CD4-positive, alpha-beta T cell treated with Interleukin-1 beta for 1 hour (primary cell): ENCODE results near the gene MDM2.
"Not testable (repeated sequence)": the region's sequence is repeated elsewhere in the genome, so short reads cannot be mapped to it uniquely, and the experiment has no call there.

Source experiments
- DNase-seq, 2 donors: peaks; one replicate each; pipeline ENCODE4 v3.0.0-alpha.2; 2020 to 2022

Gene MDM2

DNA sequence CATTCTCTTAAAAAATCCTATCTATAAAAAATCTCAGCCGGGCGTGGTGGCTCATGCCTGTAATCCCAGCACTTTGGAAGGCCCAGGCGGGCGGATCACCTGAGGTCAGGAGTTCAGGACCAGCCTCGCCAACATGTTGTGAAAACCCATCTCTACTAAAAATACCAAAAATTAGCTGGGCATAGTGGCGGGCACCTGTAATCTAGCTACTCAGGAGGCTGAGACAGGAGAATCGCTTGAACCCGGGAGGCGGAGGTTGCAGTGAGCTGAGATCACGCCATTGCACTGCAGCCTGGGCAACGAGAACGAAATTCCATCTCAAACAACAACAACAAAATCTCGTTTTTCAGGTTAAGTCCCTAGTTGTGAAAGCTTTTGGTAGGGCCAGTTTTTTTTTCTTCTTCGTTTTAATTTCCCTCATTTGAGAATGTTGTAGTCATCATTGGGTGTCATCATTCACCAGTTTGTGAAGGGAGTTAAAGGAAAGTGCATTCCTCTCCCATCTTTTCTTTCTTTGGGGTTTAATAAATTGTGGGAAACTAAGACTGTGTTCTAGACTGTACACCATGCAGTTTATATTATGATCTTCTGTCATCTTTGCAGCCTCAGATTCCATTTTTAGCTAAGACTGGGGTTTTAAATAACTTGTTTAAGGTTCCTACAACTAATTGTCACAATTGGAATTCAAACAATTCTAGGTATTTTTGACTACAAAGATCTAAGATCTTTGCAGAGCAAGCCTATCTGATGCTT is 23.9 kb downstream of the MDM2 start:
- DNase-seq = no peak

DNA sequence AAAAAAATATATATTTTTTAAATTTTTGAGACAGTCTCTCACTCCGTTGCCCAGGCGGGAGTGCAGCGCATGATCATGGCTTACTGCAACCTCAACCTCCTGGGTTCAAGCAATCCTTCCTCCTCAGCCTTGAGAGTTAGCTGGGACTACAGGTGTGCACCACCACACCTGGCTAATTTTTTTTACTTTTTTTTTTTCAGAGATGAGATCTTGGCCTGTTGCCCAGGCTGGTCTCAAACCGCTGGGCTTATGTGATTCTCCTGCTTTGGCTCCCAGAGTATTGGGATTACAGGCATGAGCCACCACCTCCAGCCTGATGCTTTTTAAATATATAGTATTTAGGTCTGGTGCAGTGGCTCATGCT is 24.5 kb downstream of the MDM2 start:
- no peak for DNase-seq

- DNase-seq = no peak
Observed at GRCh38 chr12:68833508-68833907, 25.5 kb downstream of the MDM2 start.

DNA sequence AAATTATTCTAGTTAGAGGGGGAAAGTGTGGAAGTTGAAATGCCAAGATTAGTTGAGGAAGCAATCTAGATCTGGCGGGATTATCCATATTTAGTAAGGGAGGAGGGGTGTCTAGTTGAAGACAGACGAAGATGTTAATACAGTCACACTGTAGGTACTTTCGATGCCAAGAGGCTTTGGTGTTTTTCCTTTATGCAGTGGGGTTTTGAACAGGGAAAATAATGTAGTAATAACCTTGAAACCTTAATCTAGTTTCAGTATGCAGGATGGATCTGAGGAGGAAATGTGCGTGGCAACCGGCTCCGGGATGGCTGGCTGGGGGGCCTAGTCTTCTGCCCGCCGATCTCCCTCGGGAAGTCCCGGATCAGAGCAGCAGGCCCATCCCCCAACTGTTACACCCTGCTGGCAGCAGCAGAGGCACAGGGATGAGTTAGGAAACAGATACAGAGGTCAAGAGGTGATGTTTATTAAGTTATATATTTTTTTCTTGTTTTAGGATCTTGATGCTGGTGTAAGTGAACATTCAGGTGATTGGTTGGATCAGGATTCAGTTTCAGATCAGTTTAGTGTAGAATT is 27.4 kb downstream of the MDM2 start:
- DNase-seq = no peak

GRCh38 chr12:68837215-68837614 is 29.2 kb downstream of the MDM2 start:
- DNase-seq = no peak

- DNase-seq = no peak
Observed at GRCh38 chr12:68838046-68838886, 30.3 kb downstream of the MDM2 start.

DNA sequence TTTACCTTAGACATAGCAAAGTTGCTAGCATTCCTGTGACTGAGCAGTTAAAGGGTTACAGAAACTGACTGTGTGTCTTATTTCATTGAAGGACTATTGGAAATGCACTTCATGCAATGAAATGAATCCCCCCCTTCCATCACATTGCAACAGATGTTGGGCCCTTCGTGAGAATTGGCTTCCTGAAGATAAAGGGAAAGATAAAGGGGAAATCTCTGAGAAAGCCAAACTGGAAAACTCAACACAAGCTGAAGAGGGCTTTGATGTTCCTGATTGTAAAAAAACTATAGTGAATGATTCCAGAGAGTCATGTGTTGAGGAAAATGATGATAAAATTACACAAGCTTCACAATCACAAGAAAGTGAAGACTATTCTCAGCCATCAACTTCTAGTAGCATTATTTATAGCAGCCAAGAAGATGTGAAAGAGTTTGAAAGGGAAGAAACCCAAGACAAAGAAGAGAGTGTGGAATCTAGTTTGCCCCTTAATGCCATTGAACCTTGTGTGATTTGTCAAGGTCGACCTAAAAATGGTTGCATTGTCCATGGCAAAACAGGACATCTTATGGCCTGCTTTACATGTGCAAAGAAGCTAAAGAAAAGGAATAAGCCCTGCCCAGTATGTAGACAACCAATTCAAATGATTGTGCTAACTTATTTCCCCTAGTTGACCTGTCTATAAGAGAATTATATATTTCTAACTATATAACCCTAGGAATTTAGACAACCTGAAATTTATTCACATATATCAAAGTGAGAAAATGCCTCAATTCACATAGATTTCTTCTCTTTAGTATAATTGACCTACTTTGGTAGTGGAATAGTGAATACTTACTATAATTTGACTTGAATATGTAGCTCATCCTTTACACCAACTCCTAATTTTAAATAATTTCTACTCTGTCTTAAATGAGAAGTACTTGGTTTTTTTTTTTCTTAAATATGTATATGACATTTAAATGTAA is 31.5 kb downstream of the MDM2 start:
- no peak for DNase-seq

- DNase-seq = not testable (repeated sequence)
Observed at GRCh38 chr12:68841175-68841574, 33.2 kb downstream of the MDM2 start.

DNA sequence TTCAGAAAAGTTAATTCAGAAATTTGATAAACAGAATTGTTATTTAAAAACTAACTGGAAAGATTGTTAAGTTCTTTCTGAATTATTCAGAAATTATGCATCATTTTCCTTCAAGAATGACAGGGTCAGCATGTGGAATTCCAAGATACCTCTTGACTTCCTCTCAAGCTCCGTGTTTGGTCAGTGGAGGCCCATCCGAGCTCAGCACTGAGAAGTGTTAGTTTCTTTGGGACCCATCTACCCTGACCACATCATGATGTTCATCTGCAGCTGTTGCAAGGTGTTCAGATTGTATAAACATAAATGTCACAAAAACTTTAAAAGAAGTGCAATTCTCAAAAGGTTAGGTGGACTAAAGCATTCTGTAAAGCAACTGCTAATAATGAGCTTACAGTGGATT is 33.7 kb downstream of the MDM2 start:
- DNase-seq = no peak

GRCh38 chr12:68842123-68842522 is 34.1 kb downstream of the MDM2 start:
- DNase-seq = no peak

DNA sequence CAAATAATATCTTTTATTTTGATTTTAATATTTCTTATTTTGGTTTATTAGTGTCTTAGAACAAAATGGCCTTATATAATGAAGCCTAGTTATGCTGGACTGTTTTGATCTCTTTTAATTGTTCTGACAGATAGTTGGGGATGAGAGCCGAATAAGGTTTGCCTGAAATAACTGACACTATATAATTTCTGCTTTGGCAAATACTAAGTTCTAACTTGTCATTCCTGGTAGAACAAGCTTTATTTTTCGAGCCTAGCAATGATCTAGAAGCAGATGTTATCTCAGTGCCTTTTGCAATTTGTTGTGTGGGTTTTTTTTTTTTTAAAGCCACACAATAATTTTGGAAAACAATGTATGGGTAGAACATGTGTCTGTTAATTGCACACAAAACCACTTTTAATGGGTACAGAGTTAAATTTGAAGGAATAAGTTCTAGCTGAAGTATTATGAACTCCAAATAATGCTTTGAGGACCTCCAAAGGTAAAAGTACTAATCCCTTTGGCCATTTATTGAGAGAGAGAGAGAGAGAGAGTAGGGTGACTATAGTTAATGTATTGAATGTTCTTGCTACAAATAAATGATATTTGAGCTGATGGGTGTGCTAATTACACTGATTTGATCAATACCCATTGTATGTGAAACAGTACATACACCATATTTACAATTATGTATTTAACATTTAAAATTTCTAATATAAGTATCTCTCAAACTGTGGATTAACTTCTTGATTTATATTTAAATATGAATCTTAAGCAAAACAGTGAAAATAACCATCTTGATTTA is 35.0 kb downstream of the MDM2 start:
- no peak for DNase-seq

DNA sequence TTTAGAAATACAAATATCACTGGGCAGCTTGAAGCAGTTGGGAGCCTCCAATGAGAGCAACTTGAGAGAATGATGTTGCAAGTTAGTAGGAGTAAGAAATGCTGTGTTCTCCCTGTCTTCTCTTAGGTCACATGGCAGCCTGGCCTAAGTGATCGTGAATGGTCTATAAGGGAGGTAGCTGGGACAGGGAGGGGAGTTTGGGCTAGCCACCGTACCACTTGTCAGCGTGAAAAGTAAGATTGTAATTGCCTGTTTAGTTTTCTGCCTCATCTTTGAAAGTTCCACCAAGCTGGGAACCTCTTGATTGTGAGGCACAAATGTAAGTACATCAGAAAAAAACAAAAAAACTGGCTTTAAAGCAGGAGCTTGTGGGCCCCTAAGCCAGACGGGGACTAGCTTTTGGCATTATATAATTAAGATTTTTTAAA is 36.4 kb downstream of the MDM2 start:
- DNase-seq = no peak

DNA sequence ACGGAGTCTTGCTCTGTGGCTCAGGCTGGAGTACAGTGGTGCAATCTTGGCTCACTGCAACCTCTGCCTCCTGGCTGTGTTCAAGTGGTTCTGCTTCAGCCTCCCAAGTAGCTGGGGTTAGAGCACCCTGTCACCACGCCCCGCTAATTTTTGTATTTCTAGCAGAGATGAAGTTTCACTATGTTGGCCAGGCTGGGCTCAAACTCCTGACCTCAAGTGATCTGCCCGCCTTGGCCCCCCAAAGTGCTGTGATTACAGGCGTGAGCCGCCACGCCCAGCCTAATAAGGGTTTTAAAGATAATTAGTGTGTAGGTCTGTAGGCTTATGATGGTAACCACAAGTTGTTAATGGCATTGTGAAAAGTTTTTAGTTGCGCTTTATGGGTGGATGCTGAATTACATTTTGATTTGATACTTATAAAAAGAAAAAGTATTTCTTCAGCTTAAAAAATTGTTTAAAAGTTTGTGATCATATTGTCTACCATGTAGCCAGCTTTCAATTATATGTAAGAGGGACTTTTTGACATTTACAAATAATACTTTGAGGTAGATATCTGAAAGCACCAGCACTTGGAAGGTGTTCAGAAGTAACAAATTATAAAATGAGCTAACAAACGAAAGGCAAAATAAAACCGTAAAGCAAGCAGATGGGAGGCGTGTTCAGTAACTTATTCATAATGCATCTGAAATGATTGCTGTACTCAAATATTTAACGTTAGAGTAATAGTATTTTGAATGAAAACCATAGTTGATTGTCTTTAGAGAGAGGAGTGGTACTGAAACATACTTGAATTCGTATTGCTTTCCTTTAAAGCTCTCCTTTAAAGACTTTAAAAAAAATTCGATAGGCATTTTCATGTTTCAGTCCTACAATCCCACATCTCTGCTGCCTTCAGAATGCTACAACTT is 37.1 kb downstream of the MDM2 start:
- no peak for DNase-seq

DNA sequence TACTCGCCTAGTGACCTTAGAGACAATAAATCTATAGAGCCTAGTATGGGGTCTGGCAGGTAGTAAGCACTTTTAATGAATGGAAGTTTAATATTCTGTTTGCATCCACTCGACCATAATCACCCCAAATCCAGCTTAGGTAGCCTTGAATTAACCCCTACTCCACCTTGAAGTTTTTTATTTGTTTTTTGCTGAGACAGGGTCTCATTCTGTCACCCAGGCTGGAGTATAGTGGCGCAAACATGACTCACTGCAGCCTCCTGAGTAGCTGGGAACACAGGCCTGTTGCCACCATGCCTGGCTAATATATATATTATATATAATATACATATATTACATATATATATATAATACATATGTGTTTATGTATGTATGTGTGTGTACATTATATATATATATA is 38.8 kb downstream of the MDM2 start:
- no peak for DNase-seq

- DNase-seq = no peak
Observed at GRCh38 chr12:68850390-68850789, 42.4 kb downstream of the MDM2 start.

DNA sequence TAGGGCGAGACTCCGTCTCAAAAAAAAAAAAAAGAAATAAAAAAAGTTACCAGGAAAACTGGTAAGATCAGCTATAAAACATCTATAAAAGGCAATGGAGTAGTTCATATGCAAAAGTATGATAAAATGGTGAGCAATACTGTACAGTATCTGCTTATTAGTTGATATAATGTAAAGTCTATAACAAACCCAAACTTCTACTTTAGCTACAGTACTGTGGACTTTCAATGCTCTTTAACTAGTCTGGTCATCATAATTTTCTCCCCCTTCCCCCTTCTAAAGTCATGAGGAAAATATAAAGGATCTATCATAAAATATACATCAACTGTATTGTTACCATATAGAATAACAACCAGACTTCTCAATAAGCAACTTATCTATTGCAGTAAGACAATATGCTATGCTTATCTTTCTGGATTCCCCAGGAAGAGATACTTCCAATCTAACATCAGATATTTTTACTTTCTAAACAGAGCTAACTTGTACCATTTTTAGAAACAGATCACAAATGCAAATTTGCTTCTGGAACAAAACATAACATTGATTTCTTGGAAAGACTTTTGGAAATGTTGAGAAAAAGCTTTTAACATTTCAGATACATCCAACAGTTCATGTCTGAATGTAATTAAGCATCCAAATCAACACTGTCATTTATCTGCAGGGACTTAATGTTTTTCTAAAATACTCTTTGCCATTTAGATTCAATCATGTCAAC is 43.8 kb downstream of the MDM2 start:
- no peak for DNase-seq

- no peak for DNase-seq
Observed at GRCh38 chr12:68853396-68854077, 45.6 kb downstream of the MDM2 start.

DNA sequence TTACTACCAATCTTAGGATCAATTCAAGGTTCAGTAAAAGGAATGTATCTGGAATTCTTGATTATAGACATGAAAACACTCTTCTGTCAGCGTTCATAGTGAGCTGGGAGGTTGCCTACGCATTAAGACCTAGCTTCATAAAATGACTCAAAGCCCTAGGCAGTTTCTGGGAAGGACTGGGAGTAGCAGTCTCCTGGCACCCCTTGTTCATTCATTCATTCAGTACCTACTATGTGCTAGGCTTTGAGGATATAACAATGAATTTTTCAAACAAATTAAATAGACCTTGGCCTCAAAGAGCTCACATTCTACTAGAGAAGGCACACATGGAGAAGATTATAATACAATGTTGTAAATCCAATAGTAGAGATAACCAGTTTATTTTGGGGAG is 46.1 kb downstream of the MDM2 start:
- no peak for DNase-seq

DNA sequence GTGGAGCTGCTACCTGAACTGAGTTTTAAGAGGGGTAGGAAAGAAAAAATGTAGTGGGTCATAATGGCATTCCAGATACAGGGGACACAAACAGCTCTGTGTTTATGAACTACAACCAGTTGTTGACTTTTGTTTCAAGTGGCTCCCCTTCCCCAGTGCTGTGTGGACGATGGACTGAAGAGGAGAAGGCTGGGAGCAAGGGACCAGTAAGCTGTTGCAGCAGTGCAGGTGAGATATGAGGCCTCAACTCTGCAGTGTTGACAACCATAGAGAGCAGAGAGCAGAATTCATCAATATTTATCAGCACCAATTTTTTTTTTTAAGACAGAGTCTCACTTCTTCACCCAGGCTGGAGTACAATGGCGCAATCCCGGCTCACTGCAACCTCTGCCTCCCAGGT is 46.6 kb downstream of the MDM2 start:
- DNase-seq = no peak

DNA sequence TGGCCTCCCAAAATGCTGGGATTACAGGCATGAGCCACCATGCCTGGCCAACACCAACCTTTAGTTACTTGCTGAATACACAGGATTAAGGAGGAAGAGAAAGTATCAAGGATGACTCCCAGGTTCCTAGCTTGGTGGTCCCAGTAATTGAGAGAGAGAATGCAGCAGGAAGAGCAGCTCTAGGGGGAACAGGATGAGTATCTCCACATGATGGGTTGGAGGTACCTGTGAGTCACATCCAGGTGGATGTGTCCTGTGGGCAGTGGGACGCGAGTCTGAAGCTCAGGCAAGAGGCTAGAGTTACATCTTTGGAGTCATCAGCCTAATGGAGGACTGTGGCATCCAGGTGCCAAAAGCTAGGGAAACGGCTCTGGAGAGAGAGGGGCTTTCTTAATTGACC is 47.1 kb downstream of the MDM2 start:
- no peak for DNase-seq
